D721Med (cell line): ENCODE results near the gene PCDH9.

Experiments used
- DNase-seq: peaks from one replicate; pipeline ENCODE4 v3.0.0; 2011; ENCODE audit warnings: low spot score; ENCODE audit not compliant: insufficient read length
- FAIRE-seq: peaks from 2 replicates; lab custom pipeline; 2011; peaks lifted over from hg19 to GRCh38; lab: Jason Lieb, UNC
- CTCF ChIP-seq: IDR thresholded peaks from 2 replicates; pipeline ENCODE4 v1.5.1; 2012; ENCODE audit warnings: mild to moderate bottlenecking, control low read depth; ENCODE audit not compliant: insufficient read depth; ENCODE audit errors: missing control alignments

PCDH9 gene

GRCh38 chr13:66359910-66360552 lies 870.1 kb downstream of the PCDH9 start:
- no peak for TF ChIP-seq CTCF
- DNase-seq (no peak), FAIRE-seq (no peak)

GRCh38 chr13:66359393-66359792 lies 870.7 kb downstream of the PCDH9 start:
- FAIRE-seq = no peak
- no peak for TF ChIP-seq CTCF
- no peak for DNase-seq

GRCh38 chr13:66358564-66358963 lies 871.6 kb downstream of the PCDH9 start:
- DNase-seq = no peak
- no peak for FAIRE-seq
- TF ChIP-seq CTCF = no peak

GRCh38 chr13:66357463-66357862 lies 872.7 kb downstream of the PCDH9 start:
- no peak for FAIRE-seq
- no peak for DNase-seq
- no peak for TF ChIP-seq CTCF

- DNase-seq = no peak
- peak; percentile 53 for FAIRE-seq
- TF ChIP-seq CTCF = no peak
These were observed 875.0 kb downstream of the PCDH9 start for GRCh38 chr13:66354879-66355751.

- FAIRE-seq = no peak
- peak; percentile 14 for TF ChIP-seq CTCF
These were observed 876.5 kb downstream of the PCDH9 start for GRCh38 chr13:66353664-66354063.

GRCh38 chr13:66349966-66350365 lies 880.2 kb downstream of the PCDH9 start:
- FAIRE-seq = no peak
- no peak for TF ChIP-seq CTCF

More at GRCh38 chr13:66353664-66354063, 876.5 kb downstream of the PCDH9 start:
- no peak for DNase-seq

More at GRCh38 chr13:66349966-66350365, 880.2 kb downstream of the PCDH9 start:
- no peak for DNase-seq
